ENCODE results near the gene LACTB.

LACTB gene

GRCh38 chr15:63073497-63074172, 48.0 kb upstream of the LACTB start (continued):
- TF ChIP-seq ZNF175 (tag by site-specific recombination; IDR thresholded peaks at IDR 0.05): no peak
- no peak for TF ChIP-seq HOXA7 (CRISPR knock-in tag; IDR thresholded peaks at IDR 0.05; ENCODE audit: borderline replicate concordance)
- TF ChIP-seq FEZF1 (tag by site-specific recombination; IDR thresholded peaks at IDR 0.05): no peak
- TF ChIP-seq ZBTB44 (tag by site-specific recombination; IDR thresholded peaks at IDR 0.05): no peak
- no peak for TF ChIP-seq ZNF560 (tag by site-specific recombination; IDR thresholded peaks at IDR 0.05; ENCODE audit: borderline replicate concordance)
- no peak for TF ChIP-seq SCRT1 (tag by site-specific recombination; IDR thresholded peaks at IDR 0.05; ENCODE audit: borderline replicate concordance)
- no peak for TF ChIP-seq ZNF837 (tag by site-specific recombination; IDR thresholded peaks at IDR 0.05)
- TF ChIP-seq ZNF670 (tag by site-specific recombination; IDR thresholded peaks at IDR 0.05; ENCODE audit: low read depth): no peak
- TF ChIP-seq ZNF157 (tag by site-specific recombination; IDR thresholded peaks at IDR 0.05): no peak
- TF ChIP-seq ZFHX2 (tag by site-specific recombination; conservative IDR thresholded peaks at IDR 0.05): no peak
- no peak for TF ChIP-seq GLI4 (tag by site-specific recombination; IDR thresholded peaks at IDR 0.05)
- no peak for TF ChIP-seq ZNF704 (tag by site-specific recombination; IDR thresholded peaks at IDR 0.05)
- TF ChIP-seq ZNF10 (tag by site-specific recombination; IDR thresholded peaks at IDR 0.05): no peak

- no peak overlapping the region for H3K27ac ChIP-seq (ENCODE audit: extremely low read depth, low read depth, low read length)
- H3K4me1 ChIP-seq (ENCODE audit: control insufficient read depth, insufficient read depth, low read length): no peaks in the 10 kb centered on the region
- H3K4me3 ChIP-seq (ENCODE audit: low read depth, low read length): no peak overlapping the region
- no peaks in the 10 kb centered on the region for H3K9me3 ChIP-seq (ENCODE audit: control insufficient read depth, insufficient read depth, low read depth, low read length)
- CTCF ChIA-PET: interaction anchor here (1.2 kb wide), 1 partner anchor 13 kb away, joined by 3 read pairs; no protein-coding TSS in a partner anchor
- POLR2A ChIA-PET: no interaction called here
- peaks cover 0 to 11% of the 10 kb centered on the region in 2 experiments; a peak in 1 of 3 replicates for H3K36me3 ChIP-seq (ENCODE audit: control insufficient read depth in 2 of 2, insufficient read depth in 1 of 2, low read length in 2 of 2)
- TF ChIP-seq ZNF518A (tag by site-specific recombination; conservative IDR thresholded peaks at IDR 0.05; ENCODE audit: low read depth): no peak
- TF ChIP-seq ZNF211 (tag by site-specific recombination; IDR thresholded peaks at IDR 0.05; ENCODE audit: low read depth): no peak
- TF ChIP-seq CTCF (tag by site-specific recombination; IDR thresholded peaks at IDR 0.05): no peak
- TF ChIP-seq ZNF311 (tag by site-specific recombination; IDR thresholded peaks at IDR 0.05; ENCODE audit: borderline replicate concordance): no peak
- TF ChIP-seq ZNF48 (tag by site-specific recombination; IDR thresholded peaks at IDR 0.05): no peak
- TF ChIP-seq ZBTB21 (tag by site-specific recombination; IDR thresholded peaks at IDR 0.05): no peak
- TF ChIP-seq ZNF266 (tag by site-specific recombination; IDR thresholded peaks at IDR 0.05; ENCODE audit: low read depth): no peak
- no peak for TF ChIP-seq ZNF133 (tag by site-specific recombination; IDR thresholded peaks at IDR 0.05)
- TF ChIP-seq ZNF280C (tag by site-specific recombination; IDR thresholded peaks at IDR 0.05): no peak
- TF ChIP-seq ZNF140 (tag by site-specific recombination; IDR thresholded peaks at IDR 0.05): no peak
Measured at GRCh38 chr15:63075015-63075983, 46.4 kb upstream of the LACTB start.
